CD8-positive, alpha-beta memory T cell (primary cell): Measurements from ENCODE around the gene TOM1L2. TPM values are rescaled to one million over a fixed set of nuclear protein-coding genes. Genes with fewer than 3 reads are reported as not detected.

ENCODE experiments used
- CTCF ChIA-PET: fragments of 350-600 bp; sonication (Branson Sonifier 250); formaldehyde crosslinking; loops from one replicate; lab custom pipeline; 2021; ENCODE audit warnings: antibody characterized with exemption; lab: Charles Lee
- POLR2A ChIA-PET: fragments of 350-600 bp; sonication (Branson Sonifier 250); formaldehyde crosslinking; loops from one replicate; lab custom pipeline; 2021; ENCODE audit warnings: antibody characterized with exemption; lab: Charles Lee
- DNase-seq, 5 donors: peaks; one replicate each; pipeline versions ENCODE4 v3.0.0 to v3.0.0-alpha.2; 2020 to 2022; ENCODE audit warnings: mixed read lengths in 1 of 5
- H3K27ac ChIP-seq: one replicate; pipeline ENCODE4 v1.7.0; 2013; ENCODE audit warnings: low read depth, mild to moderate bottlenecking, low read length, moderate library complexity
- H3K27me3 ChIP-seq: 2 replicates; pipeline ENCODE4 v1.7.0; 2013; ENCODE audit warnings: low read length, mild to moderate bottlenecking; ENCODE audit not compliant: insufficient read depth, poor library complexity, severe bottlenecking
- H3K36me3 ChIP-seq: 2 replicates; pipeline ENCODE4 v1.7.0; 2013; ENCODE audit warnings: mild to moderate bottlenecking, low read length, moderate library complexity; ENCODE audit not compliant: insufficient read depth
- H3K4me1 ChIP-seq: 2 replicates; pipeline ENCODE4 v1.7.0; 2013; ENCODE audit warnings: mild to moderate bottlenecking, low read length, moderate library complexity; ENCODE audit not compliant: insufficient read depth
- H3K4me3 ChIP-seq: 2 replicates; pipeline ENCODE4 v1.7.0; 2013; ENCODE audit warnings: mild to moderate bottlenecking, low read length
- H3K9me3 ChIP-seq: 2 replicates; pipeline ENCODE4 v1.7.0; 2013; ENCODE audit warnings: mild to moderate bottlenecking, low read length
- H3K27ac Mint-ChIP-seq, 8 donors: one replicate each; pipeline ENCODE4 v1.8.0; 2020 to 2021; ENCODE audit warnings: mixed read lengths in 8 of 8, mild to moderate bottlenecking in 6 of 8, inconsistent platforms in 3 of 8, moderate library complexity in 3 of 8
- H3K27me3 Mint-ChIP-seq, 2 donors: one replicate each; pipeline ENCODE4 v1.8.0; 2020 to 2021; ENCODE audit warnings: mixed read lengths in 2 of 2, mild to moderate bottlenecking in 1 of 2, moderate library complexity in 1 of 2
- H3K36me3 Mint-ChIP-seq, 3 donors: one replicate each; pipeline ENCODE4 v1.8.0; 2020 to 2021; ENCODE audit warnings: mixed read lengths in 3 of 3, inconsistent platforms in 1 of 3, mild to moderate bottlenecking in 1 of 3
- H3K4me1 Mint-ChIP-seq, 3 donors: one replicate each; pipeline ENCODE4 v1.8.0; 2020 to 2021; ENCODE audit warnings: mixed read lengths in 3 of 3, inconsistent platforms in 1 of 3, mild to moderate bottlenecking in 1 of 3
- H3K4me3 Mint-ChIP-seq, 7 donors: one replicate each; pipeline ENCODE4 v1.8.0; 2020 to 2021; ENCODE audit warnings: mixed read lengths in 7 of 7, mild to moderate bottlenecking in 6 of 7, moderate library complexity in 4 of 7, inconsistent platforms in 2 of 7
- H3K9me3 Mint-ChIP-seq, 5 donors: one replicate each; pipeline ENCODE4 v1.8.0; 2020 to 2022; ENCODE audit warnings: mixed read lengths in 5 of 5, mild to moderate bottlenecking in 3 of 5, moderate library complexity in 2 of 5, inconsistent platforms in 1 of 5
- polyA plus RNA-seq: library from polyadenylated mRNA; unstranded; fragments of 300-500 nt; fragmentation: Illumina TruSeq; gene quantifications from one replicate; pipeline ENCODE4 v1.2.3, GENCODE V29; 2021
- total RNA-seq, 2 experiments: library from RNA; stranded (reverse); gene quantifications; one replicate each; pipeline ENCODE4 v1.2.3, GENCODE V29; 2021

Gene TOM1L2
- total and polyA plus RNA-seq, 3 experiments from 2014 or later, result 6.5 to 11.3 (median 10.0) TPM

DNA sequence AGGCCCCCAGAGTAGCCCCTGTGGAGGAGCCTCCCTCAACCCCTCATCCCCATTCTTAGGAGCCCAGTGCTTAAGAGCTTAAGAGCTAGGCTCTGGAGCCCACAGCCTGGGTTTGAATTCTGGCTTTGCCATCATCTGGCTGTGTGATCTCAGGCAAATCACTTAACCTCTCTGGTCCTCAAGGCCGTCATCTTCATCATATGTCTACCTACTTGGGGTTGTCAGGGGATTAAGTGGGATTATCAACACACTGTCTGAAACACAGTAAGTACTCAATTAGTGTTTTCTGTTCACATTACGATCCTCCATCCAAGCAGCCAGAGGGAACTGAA lies 140.2 kb downstream of the TOM1L2 start:
- H3K4me1 Mint-ChIP-seq, result peaks cover 45 to 70% (median 54%) of the 10 kb centered on the region in 3 donors
- no peak for DNase-seq
- peaks cover 0 to 6% of the 10 kb centered on the region in 2 donors for H3K27me3 Mint-ChIP-seq
- ChIA-PET POLR2A (no interaction called here), CTCF (interaction anchor here (1.1 kb wide), 1 partner anchor 29 kb away, joined by 3 read pairs; no protein-coding TSS in a partner anchor)
- Histone ChIP-seq H3K4me3 (no peak overlapping the region), H3K27ac (no peak overlapping the region), H3K27me3 (no peaks in the 10 kb centered on the region), H3K4me1 (peaks cover 41% of the 10 kb centered on the region), H3K9me3 (no peaks in the 10 kb centered on the region), H3K36me3 (peaks cover 7% of the 10 kb centered on the region)
- H3K27ac Mint-ChIP-seq, result peak overlapping the region in 5 of 8 donors; percentile 10 to 82 (median 44)
- peak overlapping the region in 1 of 7 donors; percentile 10 for H3K4me3 Mint-ChIP-seq
- peaks cover 0 to 3% (median 0%) of the 10 kb centered on the region in 5 donors for H3K9me3 Mint-ChIP-seq
- H3K36me3 Mint-ChIP-seq, result peaks cover 0 to 19% (median 4%) of the 10 kb centered on the region in 3 donors

DNA sequence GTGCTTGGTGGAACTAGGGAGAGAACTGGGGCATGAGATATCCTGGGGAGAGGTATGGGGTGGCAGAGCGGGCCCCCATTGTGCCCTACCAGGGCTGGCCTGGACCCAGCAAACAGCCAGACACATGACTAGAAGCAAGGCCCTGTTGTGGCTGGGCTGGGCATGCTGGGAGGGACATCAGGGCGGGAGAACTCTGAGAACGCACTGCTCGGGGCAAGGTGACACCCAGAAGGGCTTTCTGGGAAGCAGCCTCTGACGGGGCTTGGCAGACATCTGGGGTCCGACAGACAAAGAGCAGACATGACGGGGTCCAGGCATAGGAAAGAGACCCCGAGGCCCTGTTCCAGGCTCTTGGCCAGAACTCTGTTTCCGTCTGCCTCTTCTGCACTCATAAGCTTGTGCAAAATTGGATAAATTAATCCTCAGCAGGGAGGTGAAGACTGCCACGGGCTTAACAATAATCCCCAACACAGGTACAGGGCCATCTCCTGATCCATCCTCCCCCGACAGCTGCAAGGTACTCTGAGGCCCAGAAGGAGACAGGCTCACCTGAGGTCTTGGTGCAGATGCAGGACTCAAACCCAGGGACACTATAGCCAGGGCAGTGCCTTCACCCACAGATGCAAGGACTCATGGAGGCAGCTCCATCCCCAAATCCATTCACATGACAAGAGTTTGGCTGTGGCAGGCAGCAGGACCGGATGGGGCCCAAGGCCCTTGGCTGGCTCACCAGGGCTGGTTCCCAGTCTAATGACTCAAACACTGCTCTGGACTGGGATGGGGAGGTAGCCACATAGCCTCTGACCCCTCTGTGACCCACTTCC lies 140.8 kb downstream of the TOM1L2 start:
- H3K4me3 Mint-ChIP-seq, result peak overlapping the region in 1 of 7 donors; percentile 10
- Histone ChIP-seq H3K27ac (no peak overlapping the region), H3K9me3 (no peaks in the 10 kb centered on the region), H3K27me3 (no peaks in the 10 kb centered on the region), H3K4me3 (no peak overlapping the region), H3K4me1 (peaks cover 45% of the 10 kb centered on the region), H3K36me3 (peaks cover 7% of the 10 kb centered on the region)
- peak overlapping the region in 2 of 8 donors; percentile 26 to 82 for H3K27ac Mint-ChIP-seq
- H3K4me1 Mint-ChIP-seq, result peaks cover 50 to 74% (median 58%) of the 10 kb centered on the region in 3 donors
- H3K27me3 Mint-ChIP-seq, result peaks cover 0 to 6% of the 10 kb centered on the region in 2 donors
- CTCF ChIA-PET, result interaction anchor here (1.1 kb wide), 1 partner anchor 29 kb away, joined by 3 read pairs; no protein-coding TSS in a partner anchor
- POLR2A ChIA-PET, result no interaction called here
- no peak for DNase-seq
- peaks cover 0 to 3% (median 0%) of the 10 kb centered on the region in 5 donors for H3K9me3 Mint-ChIP-seq
- H3K36me3 Mint-ChIP-seq, result peaks cover 0 to 22% (median 4%) of the 10 kb centered on the region in 3 donors

DNA sequence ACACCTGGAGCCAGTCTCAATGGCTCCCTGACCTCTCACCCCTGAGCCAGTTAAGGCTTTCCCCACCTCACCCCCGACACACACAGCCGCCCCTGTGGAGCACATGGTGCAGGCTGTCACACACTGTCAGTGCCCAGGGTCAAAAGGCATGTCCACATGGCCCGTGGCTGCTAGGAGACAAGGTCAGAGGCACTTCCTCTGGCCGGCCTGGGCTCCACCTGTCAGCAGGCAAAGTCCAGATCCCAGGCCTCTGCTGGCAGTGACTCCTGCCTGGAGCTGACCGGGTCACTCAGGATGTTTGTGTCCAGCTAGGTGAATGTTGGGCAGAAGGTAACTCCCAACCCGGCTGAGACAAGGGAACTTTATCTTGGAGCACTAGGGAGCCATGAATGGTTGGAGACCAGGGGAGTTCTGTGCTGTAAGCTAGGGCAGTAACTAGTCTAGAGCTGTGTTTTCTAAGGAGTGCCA lies 141.4 kb downstream of the TOM1L2 start:
- Histone ChIP-seq H3K27me3 (no peaks in the 10 kb centered on the region), H3K4me1 (peaks cover 49% of the 10 kb centered on the region), H3K27ac (no peak overlapping the region), H3K9me3 (no peaks in the 10 kb centered on the region), H3K4me3 (no peak overlapping the region), H3K36me3 (peaks cover 7% of the 10 kb centered on the region)
- Mint-ChIP-seq H3K27ac (peak overlapping the region in 1 of 8 donors; percentile 82), H3K27me3 (peaks cover 0 to 3% of the 10 kb centered on the region in 2 donors), H3K36me3 (peaks cover 0 to 22% (median 4%) of the 10 kb centered on the region in 3 donors), H3K4me3 (no peak overlapping the region), H3K9me3 (no peaks in the 10 kb centered on the region), H3K4me1 (peaks cover 52 to 76% (median 61%) of the 10 kb centered on the region in 3 donors)
- no peak for DNase-seq
- CTCF ChIA-PET, result interaction anchor here (1.1 kb wide), 1 partner anchor 30 kb away, joined by 3 read pairs; no protein-coding TSS in a partner anchor
- POLR2A ChIA-PET, result no interaction called here

DNA sequence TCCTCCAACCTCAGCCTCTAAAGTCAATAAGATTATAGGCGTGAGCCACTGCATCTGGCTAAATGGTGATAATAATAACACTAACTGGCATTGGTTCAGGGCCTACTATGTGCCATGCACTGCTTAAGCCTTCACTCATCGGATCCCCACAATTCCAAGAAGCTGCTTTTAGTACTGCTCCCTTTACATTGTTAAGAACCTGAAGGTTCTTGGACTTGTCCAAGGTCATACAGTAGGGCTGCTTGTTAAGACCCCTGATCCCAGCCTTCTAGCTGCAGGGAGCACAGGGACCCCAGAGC lies 142.0 kb downstream of the TOM1L2 start:
- ChIA-PET POLR2A (no interaction called here), CTCF (no interaction called here)
- H3K4me3 Mint-ChIP-seq, result no peak overlapping the region
- H3K27me3 Mint-ChIP-seq, result peaks cover 0 to 1% of the 10 kb centered on the region in 2 donors
- H3K36me3 Mint-ChIP-seq, result peaks cover 0 to 22% (median 4%) of the 10 kb centered on the region in 3 donors
- no peaks in the 10 kb centered on the region for H3K9me3 Mint-ChIP-seq
- peaks cover 48 to 74% (median 57%) of the 10 kb centered on the region in 3 donors for H3K4me1 Mint-ChIP-seq
- H3K4me1 ChIP-seq, result peaks cover 48% of the 10 kb centered on the region
- H3K27ac ChIP-seq, result no peak overlapping the region
- no peak overlapping the region for H3K4me3 ChIP-seq
- no peaks in the 10 kb centered on the region for H3K27me3 ChIP-seq
- H3K9me3 ChIP-seq, result no peaks in the 10 kb centered on the region
- DNase-seq, result no peak
- H3K27ac Mint-ChIP-seq, result peak overlapping the region in 3 of 8 donors; percentile 33 to 82 (median 75)
- H3K36me3 ChIP-seq, result peaks cover 7% of the 10 kb centered on the region

DNA sequence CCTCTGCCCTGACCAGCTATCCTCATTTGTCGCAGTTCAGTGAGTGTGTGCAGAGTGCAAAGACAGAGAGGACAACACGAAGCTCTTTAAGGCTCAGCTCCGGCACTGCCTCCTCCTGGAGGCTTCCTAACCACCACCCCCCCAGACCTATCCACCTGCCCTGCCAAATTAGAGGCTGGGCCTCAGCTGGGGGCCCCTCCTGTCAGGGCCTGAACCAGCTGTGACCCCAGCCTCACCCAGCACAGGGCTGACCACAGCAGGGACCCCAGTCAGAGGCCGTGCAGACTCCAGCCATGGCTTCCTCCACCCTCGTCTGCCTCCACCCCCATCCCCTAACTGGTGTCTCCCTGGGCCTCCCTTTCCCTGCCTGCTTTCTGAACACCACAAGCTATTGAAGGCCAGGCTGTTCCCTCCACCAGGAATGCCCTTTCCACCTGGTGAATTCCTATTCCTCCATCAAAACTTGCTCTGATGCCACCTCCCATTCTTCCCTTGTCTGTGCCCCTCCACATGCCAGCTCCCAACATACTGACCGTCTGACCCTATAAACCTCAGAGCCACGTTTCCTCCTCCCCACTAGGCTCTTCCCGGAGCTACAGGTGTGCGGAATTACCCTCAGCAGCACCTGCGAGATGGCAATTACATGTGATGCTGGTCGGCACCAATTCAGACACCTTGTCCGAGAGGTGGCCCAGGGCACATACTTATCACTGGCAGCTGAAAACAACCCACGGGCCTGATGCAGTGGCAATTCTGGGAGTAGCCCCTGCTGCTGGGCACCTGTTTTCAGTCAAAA lies 144.2 kb downstream of the TOM1L2 start:
- Mint-ChIP-seq H3K4me3 (peak overlapping the region in 2 of 7 donors; percentile 9 to 44), H3K36me3 (peaks cover 0 to 18% (median 4%) of the 10 kb centered on the region in 3 donors), H3K9me3 (no peaks in the 10 kb centered on the region), H3K27me3 (peaks cover 0 to 1% of the 10 kb centered on the region in 2 donors), H3K4me1 (peaks cover 45 to 75% (median 54%) of the 10 kb centered on the region in 3 donors), H3K27ac (peak overlapping the region in 7 of 8 donors; percentile 37 to 98 (median 82))
- DNase-seq, result no peak
- Histone ChIP-seq H3K4me1 (peaks cover 48% of the 10 kb centered on the region), H3K27me3 (no peaks in the 10 kb centered on the region), H3K36me3 (peaks cover 7% of the 10 kb centered on the region), H3K9me3 (no peaks in the 10 kb centered on the region), H3K27ac (no peak overlapping the region), H3K4me3 (no peak overlapping the region)
- ChIA-PET CTCF (interaction anchor here (0.9 to 1.5 kb wide), 3 partner anchors 8 to 33 kb away, joined by 3 to 6 read pairs (median 3); no protein-coding TSS in a partner anchor), POLR2A (interaction anchor here (1.2 kb wide), 1 partner anchor 8 kb away, joined by 5 read pairs; the partner anchor contains the start of gene SREBF1)

DNA sequence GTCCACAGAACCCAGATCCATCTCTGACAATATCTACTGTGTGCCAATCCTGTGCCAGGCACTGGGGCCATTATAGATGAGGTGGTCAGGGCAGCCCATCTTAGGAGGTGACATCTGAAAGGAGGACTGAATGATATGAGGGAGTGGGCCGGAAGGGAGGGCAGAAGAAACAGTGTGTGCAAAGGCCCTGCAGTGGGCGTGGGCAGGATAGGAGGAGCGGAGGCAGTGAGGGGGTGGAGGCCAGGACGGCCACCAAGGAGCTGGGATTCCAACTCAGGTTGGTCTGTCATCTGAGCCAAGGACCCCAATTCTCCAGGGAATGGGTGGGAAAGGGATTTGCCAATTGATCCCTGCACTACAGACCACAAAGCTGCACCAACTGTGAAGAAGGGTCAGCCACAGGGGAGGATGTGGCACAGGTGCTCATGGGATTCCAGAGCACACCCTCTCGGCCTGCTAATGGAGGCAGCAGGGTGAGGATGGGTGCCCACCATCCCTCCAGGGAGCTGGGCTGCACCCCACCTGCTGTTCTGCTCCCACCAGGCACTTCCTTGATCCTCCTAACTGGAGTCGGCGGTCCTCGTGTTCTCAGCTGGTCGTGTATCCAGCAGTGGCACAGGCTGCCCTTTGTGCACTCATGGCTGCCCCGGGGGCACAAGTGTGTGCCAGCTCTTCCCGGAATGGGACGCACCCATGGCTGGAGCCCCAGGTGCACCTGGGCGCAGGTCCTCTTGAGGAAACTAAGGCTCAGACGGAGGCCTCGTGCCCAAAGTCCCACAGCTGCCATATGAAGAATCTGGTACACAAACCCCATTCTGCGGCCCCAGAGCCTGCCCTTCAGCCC lies 145.0 kb downstream of the TOM1L2 start:
- no peaks in the 10 kb centered on the region for H3K9me3 ChIP-seq
- H3K36me3 ChIP-seq, result peaks cover 6% of the 10 kb centered on the region
- no peaks in the 10 kb centered on the region for H3K27me3 ChIP-seq
- H3K9me3 Mint-ChIP-seq, result no peaks in the 10 kb centered on the region
- no peak for DNase-seq
- H3K36me3 Mint-ChIP-seq, result peaks cover 0 to 15% (median 2%) of the 10 kb centered on the region in 3 donors
- peaks cover 45 to 80% (median 59%) of the 10 kb centered on the region in 3 donors for H3K4me1 Mint-ChIP-seq
- ChIA-PET POLR2A (interaction anchor here (1.2 kb wide), 1 partner anchor 9 kb away, joined by 5 read pairs; the partner anchor contains the start of gene SREBF1), CTCF (interaction anchor here (0.9 to 1.1 kb wide), 2 partner anchors 9 to 15 kb away, joined by 3 read pairs; no protein-coding TSS in a partner anchor)
- peak overlapping the region; percentile 60 to 98 (median 89) for H3K27ac Mint-ChIP-seq
- H3K4me1 ChIP-seq, result peaks cover 57% of the 10 kb centered on the region
- H3K27me3 Mint-ChIP-seq, result peaks cover 0 to 1% of the 10 kb centered on the region in 2 donors
- H3K4me3 Mint-ChIP-seq, result peak overlapping the region in 4 of 7 donors; percentile 16 to 71 (median 48)
- H3K27ac ChIP-seq, result peak overlapping the region; percentile 43
- peak overlapping the region; percentile 32 for H3K4me3 ChIP-seq

DNA sequence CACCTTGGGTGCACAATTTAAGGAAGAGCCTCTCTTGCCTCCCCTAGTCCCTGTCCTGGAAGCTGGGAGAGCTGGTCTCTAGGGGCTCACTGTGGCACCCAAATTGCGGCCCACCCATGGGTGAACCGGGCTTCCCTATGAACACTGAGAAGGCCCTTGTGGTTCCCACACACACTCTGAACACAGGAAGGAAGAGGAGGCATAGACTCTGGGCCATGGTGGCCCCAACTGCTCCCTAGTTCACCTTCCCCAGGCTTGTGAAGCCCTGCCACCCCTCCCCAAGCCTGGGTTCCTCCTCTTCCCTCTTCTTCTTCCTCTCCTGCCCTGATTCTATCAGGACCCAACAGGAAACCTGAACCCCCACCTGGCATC lies 145.9 kb downstream of the TOM1L2 start:
- peaks cover 0 to 1% of the 10 kb centered on the region in 2 donors for H3K27me3 Mint-ChIP-seq
- H3K9me3 ChIP-seq, result no peaks in the 10 kb centered on the region
- peaks cover 65% of the 10 kb centered on the region for H3K4me1 ChIP-seq
- H3K4me3 ChIP-seq, result peak overlapping the region; percentile 32
- peaks cover 44 to 86% (median 63%) of the 10 kb centered on the region in 3 donors for H3K4me1 Mint-ChIP-seq
- CTCF ChIA-PET, result interaction anchor here (0.9 to 1.5 kb wide), 3 partner anchors 9 to 34 kb away, joined by 3 to 7 read pairs (median 4); no protein-coding TSS in a partner anchor
- H3K36me3 ChIP-seq, result no peaks in the 10 kb centered on the region
- H3K27ac ChIP-seq, result peak overlapping the region; percentile 43
- peak overlapping the region; percentile 20 to 76 (median 66) for H3K4me3 Mint-ChIP-seq
- POLR2A ChIA-PET, result interaction anchor here (1.4 kb wide), 1 partner anchor 10 kb away, joined by 7 read pairs; no protein-coding TSS in a partner anchor
- peak overlapping the region; percentile 60 to 98 (median 90) for H3K27ac Mint-ChIP-seq
- peaks cover 0 to 12% (median 0%) of the 10 kb centered on the region in 3 donors for H3K36me3 Mint-ChIP-seq
- no peaks in the 10 kb centered on the region for H3K27me3 ChIP-seq
- no peaks in the 10 kb centered on the region for H3K9me3 Mint-ChIP-seq
- DNase-seq, result peak in 1 of 5 donors; percentile 43
